ENCODE data around the gene WDR54.

DNA sequence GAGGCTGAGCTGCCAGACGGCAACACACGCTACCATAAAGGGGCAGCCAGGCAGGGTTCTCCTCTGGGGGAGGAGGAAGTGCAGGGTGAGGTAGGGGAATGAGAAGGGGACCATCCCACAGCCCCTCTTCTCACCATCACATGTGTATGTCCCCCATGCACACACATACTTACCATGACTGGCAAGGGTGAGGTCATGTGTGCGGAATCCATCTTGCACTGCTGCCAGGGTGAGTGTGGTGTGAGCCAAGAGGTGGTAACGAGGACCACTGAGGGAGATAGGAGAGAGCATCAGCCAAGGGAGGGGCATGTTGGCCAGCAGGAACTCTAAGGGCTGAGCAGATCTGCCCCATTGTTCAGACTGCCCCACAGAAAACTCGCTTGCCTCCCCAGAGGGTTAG, 7.1 kb downstream of the WDR54 start:
- TF ChIP-seq RAD21 (IDR thresholded peaks at IDR 0.05; ENCODE audit: low read length) (no peak), POLR2AphosphoS5 (IDR thresholded peaks at IDR 0.05; ENCODE audit: low read depth, low read length) (no peak), EP300 (IDR thresholded peaks at IDR 0.05; ENCODE audit: borderline replicate concordance in 1 of 2, low read depth in 1 of 2, low read length in 1 of 2) (no peak), TCF12 (IDR thresholded peaks at IDR 0.05) (no peak), RFX5 (IDR thresholded peaks at IDR 0.05; ENCODE audit: low read length) (no peak), TAF1 (IDR thresholded peaks at IDR 0.05; ENCODE audit: borderline replicate concordance, low read depth, low read length) (no peak), FOSL2 (IDR thresholded peaks at IDR 0.05; ENCODE audit: borderline replicate concordance, low read depth) (no peak), CHD2 (IDR thresholded peaks at IDR 0.05; ENCODE audit: low read length, partially characterized antibody) (no peak), RXRA (IDR thresholded peaks at IDR 0.05; ENCODE audit: borderline replicate concordance, low read depth) (no peak), GABPA (IDR thresholded peaks at IDR 0.05; ENCODE audit: low read depth) (no peak), GATA2 (CRISPR knock-in tag; IDR thresholded peaks at IDR 0.05) (no peak), MXI1 (IDR thresholded peaks at IDR 0.05; ENCODE audit: low read depth, low read length) (no peak), SMC3 (IDR thresholded peaks at IDR 0.05; ENCODE audit: low read depth, low read length) (no peak)
- TF ChIP-seq, protein P1, sequence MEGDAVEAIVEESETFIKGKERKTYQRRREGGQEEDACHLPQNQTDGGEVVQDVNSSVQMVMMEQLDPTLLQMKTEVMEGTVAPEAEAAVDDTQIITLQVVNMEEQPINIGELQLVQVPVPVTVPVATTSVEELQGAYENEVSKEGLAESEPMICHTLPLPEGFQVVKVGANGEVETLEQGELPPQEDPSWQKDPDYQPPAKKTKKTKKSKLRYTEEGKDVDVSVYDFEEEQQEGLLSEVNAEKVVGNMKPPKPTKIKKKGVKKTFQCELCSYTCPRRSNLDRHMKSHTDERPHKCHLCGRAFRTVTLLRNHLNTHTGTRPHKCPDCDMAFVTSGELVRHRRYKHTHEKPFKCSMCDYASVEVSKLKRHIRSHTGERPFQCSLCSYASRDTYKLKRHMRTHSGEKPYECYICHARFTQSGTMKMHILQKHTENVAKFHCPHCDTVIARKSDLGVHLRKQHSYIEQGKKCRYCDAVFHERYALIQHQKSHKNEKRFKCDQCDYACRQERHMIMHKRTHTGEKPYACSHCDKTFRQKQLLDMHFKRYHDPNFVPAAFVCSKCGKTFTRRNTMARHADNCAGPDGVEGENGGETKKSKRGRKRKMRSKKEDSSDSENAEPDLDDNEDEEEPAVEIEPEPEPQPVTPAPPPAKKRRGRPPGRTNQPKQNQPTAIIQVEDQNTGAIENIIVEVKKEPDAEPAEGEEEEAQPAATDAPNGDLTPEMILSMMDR (IDR thresholded peaks at IDR 0.05) = no peak
